K562 (cell line): ENCODE measurements around the gene NEK4. TPM values are rescaled to one million over a fixed set of nuclear protein-coding genes. Genes with fewer than 3 reads are reported as not detected.
"Not testable (repeated sequence)": the region's sequence is repeated elsewhere in the genome, so short reads cannot be mapped to it uniquely, and the experiment has no call there.

ENCODE experiments used
- ATAC-seq: fragments of 200-7000 bp; cut with Tn5 transposase; 3 replicates; pipeline ENCODE4 v1.9.1; 2020; ENCODE audit warnings: moderate library complexity
- BruUV-seq: library from RNA; stranded (reverse); fragments of 400-500 nt; replicated peaks from 2 replicates; lab custom pipeline; 2021; lab: Mats Ljungman, UMichigan
- CTCF ChIA-PET: fragments of 300-600 bp; formaldehyde crosslinking; extraction: SDS; loops from one replicate; lab custom pipeline; 2021; ENCODE audit warnings: low intra/inter-chr PET ratio; lab: Yijun Ruan, JAX
- POLR2A ChIA-PET: fragments of 300-600, 350-650 bp; sonication (Branson Sonifier 250); formaldehyde crosslinking; extraction: SDS; loops from one replicate; lab custom pipeline; 2021; ENCODE audit warnings: antibody characterized with exemption, inconsistent platforms; lab: Yijun Ruan, JAX
- DNase-seq, 4 experiments: peaks; one replicate each; pipeline versions ENCODE4 v3.0.0 to v3.0.0-alpha.2; 2011 to 2018; ENCODE audit warnings: low spot score in 3 of 4, mixed read lengths in 3 of 4; ENCODE audit errors: extremely low read depth in 1 of 4
- FAIRE-seq: peaks from 2 replicates; lab custom pipeline; 2011; peaks lifted over from hg19 to GRCh38; lab: Jason Lieb, UNC
- H2AFZ ChIP-seq: 2 replicates; pipeline ENCODE4 v1.6.0; 2011; ENCODE audit warnings: low read depth, low read length, control low read depth, inconsistent platforms
- H3K27ac ChIP-seq: fragments of 200-600 bp; 3 replicates; pipeline ENCODE4 v1.8.0; 2011; ENCODE audit warnings: low read depth, mild to moderate bottlenecking, control low read depth, inconsistent platforms, low read length, moderate library complexity, mixed read lengths; ENCODE audit errors: extremely low read depth
- H3K27me3 ChIP-seq, 2 experiments: fragments of 300-600 bp in 1 of 2; 2 replicates in 1 of 2; 3 replicates in 1 of 2; pipeline versions ENCODE4 v1.6.0 to v1.8.0; 2011; ENCODE audit warnings: inconsistent platforms in 2 of 2, low read length in 2 of 2, mild to moderate bottlenecking in 1 of 2, mixed read lengths in 1 of 2, moderate library complexity in 1 of 2; ENCODE audit not compliant: control insufficient read depth in 2 of 2, insufficient read depth in 2 of 2
- H3K36me3 ChIP-seq: fragments of 300-600 bp; 3 replicates; pipeline ENCODE4 v1.8.0; 2011; ENCODE audit warnings: mild to moderate bottlenecking, low read length, inconsistent platforms; ENCODE audit not compliant: control insufficient read depth, insufficient read depth
- H3K4me1 ChIP-seq, 2 experiments: fragments of 200-600 bp in 1 of 2; replicated peaks in 1 of 2; 2 replicates in 1 of 2; 3 replicates in 1 of 2; pipeline versions ENCODE4 v1.5.1 to v1.8.0; 2011; ENCODE audit warnings: inconsistent platforms in 2 of 2, low read length in 2 of 2, mild to moderate bottlenecking in 1 of 2, mixed read lengths in 1 of 2, moderate library complexity in 1 of 2; ENCODE audit not compliant: control insufficient read depth in 2 of 2, insufficient read depth in 2 of 2
- H3K4me2 ChIP-seq: 2 replicates; pipeline ENCODE4 v1.6.1; 2011; ENCODE audit warnings: low read length, control low read depth, inconsistent platforms, mixed read lengths; ENCODE audit not compliant: insufficient read depth
- H3K4me3 ChIP-seq: fragments of 200-600 bp; sonication (generic), shearing (Covaris generic); 2 replicates; pipeline ENCODE4 v1.5.1; 2016; ENCODE audit warnings: control low read depth, inconsistent platforms
- H3K79me2 ChIP-seq: fragments of 200-600 bp; 3 replicates; pipeline ENCODE4 v1.8.0; 2011; ENCODE audit warnings: low read length, inconsistent platforms; ENCODE audit not compliant: control insufficient read depth, insufficient read depth
- H3K9ac ChIP-seq, 2 experiments: 2 replicates each; pipeline versions ENCODE4 v1.6.0 to v1.6.1; 2011; ENCODE audit warnings: low read depth in 2 of 2, low read length in 2 of 2, control low read depth in 1 of 2, inconsistent platforms in 1 of 2, mild to moderate bottlenecking in 1 of 2, mixed read lengths in 1 of 2; ENCODE audit not compliant: insufficient read depth in 1 of 2
- H3K9me1 ChIP-seq: one replicate; pipeline ENCODE4 v1.6.0; 2011; ENCODE audit warnings: inconsistent platforms, mild to moderate bottlenecking, low read length, moderate library complexity; ENCODE audit not compliant: control insufficient read depth, insufficient read depth
- H3K9me3 ChIP-seq: replicated peaks from 2 replicates; pipeline ENCODE4 v1.5.1; 2011; ENCODE audit warnings: low read depth, low read length, inconsistent platforms; ENCODE audit not compliant: control insufficient read depth, insufficient read depth
- H4K20me1 ChIP-seq: replicated peaks from 2 replicates; pipeline ENCODE4 v1.6.1; 2011; ENCODE audit warnings: low read length, inconsistent platforms, mixed read lengths; ENCODE audit not compliant: control insufficient read depth, insufficient read depth
- DACH1 ChIP-seq: fragments of 450-650 bp; IDR thresholded peaks from 2 replicates; pipeline ENCODE4 v1.6.1; 2018; ENCODE audit not compliant: partially characterized antibody
- ETV1 ChIP-seq: fragments of 450-650 bp; conservative IDR thresholded peaks from 2 replicates; pipeline ENCODE4 v1.6.1; 2016; ENCODE audit warnings: missing genetic modification characterization, control low read depth, low read depth, missing compliant biosample characterization
- MCM5 ChIP-seq: fragments of 450-650 bp; IDR thresholded peaks from 2 replicates; pipeline ENCODE4 v1.6.1; 2016; ENCODE audit warnings: low read depth
- MECOM ChIP-seq: fragments of 250-450 bp; sonication (Bioruptor Pico); IDR thresholded peaks from 2 replicates; pipeline ENCODE4 v1.8.0; 2022; ENCODE audit warnings: inconsistent platforms
- NFIX ChIP-seq: fragments of 250-450 bp; sonication (Bioruptor Pico); IDR thresholded peaks from 2 replicates; pipeline ENCODE4 v1.4.0; 2020; ENCODE audit warnings: low read depth, mild to moderate bottlenecking, moderate library complexity
- NR2C2 ChIP-seq, 2 experiments: fragments of 200-800 bp in 1 of 2; sonication (Bioruptor generic) in 1 of 2; sonication (generic) in 1 of 2; formaldehyde crosslinking in 1 of 2; IDR thresholded peaks; 2 replicates each; pipeline versions ENCODE4 v1.6.1 to v1.8.0; 2016 to 2022; ENCODE audit warnings: mild to moderate bottlenecking in 1 of 2, missing compliant biosample characterization in 1 of 2, missing genetic modification characterization in 1 of 2, missing genetic modification reagents in 1 of 2
- NR4A1 ChIP-seq, 2 experiments: fragments of 250-450 bp in 1 of 2; fragments of 450-650 bp in 1 of 2; sonication (Bioruptor Pico) in 1 of 2; IDR thresholded peaks; 2 replicates each; pipeline versions ENCODE4 v1.4.0 to v1.6.1; 2016 to 2020; ENCODE audit warnings: mild to moderate bottlenecking in 2 of 2, missing compliant biosample characterization in 1 of 2, missing genetic modification characterization in 1 of 2, moderate library complexity in 1 of 2
- POLR2A ChIP-seq: fragments of 450-650 bp; conservative IDR thresholded peaks from 2 replicates; pipeline ENCODE4 v1.6.1; 2016
- SETDB1 ChIP-seq: IDR thresholded peaks from one replicate; pipeline ENCODE4 v1.6.1; 2012; ENCODE audit warnings: low read length, control low read depth, inconsistent platforms
- WGBS: fragments of 100-300 bp; shearing (Covaris generic); methylation state at CpG from one replicate; pipeline ENCODE4 v1.1.6; 2016; ENCODE audit warnings: low coverage, mixed read lengths; ENCODE audit not compliant: insufficient coverage; ENCODE audit errors: missing lambda C conversion rate; 5-methylcytosine and 5-hydroxymethylcytosine counted together
- in situ Hi-C: fragments of 300-500 bp; cut with MboI; formaldehyde crosslinking; loops from 4 replicates; pipeline ENCODE4 v1.15.0; 2018; ENCODE audit warnings: inconsistent platforms, mixed read lengths
- intact Hi-C: fragments of 100-400 bp; cut with micrococcal nuclease; formaldehyde crosslinking; loops from 2 replicates; pipeline ENCODE4 v1.14.2; 2022
- polyA plus RNA-seq, 8 experiments: library from polyadenylated mRNA; depleted of rRNA in 4 of 8; stranded (reverse) in 5 of 8; unstranded in 3 of 8; fragments of >200 nt; fragmentation: Nextera tagmentation in 2 of 8; fragmentation: Illumina TruSeq in 1 of 8; extraction: Ambion mirVana in 2 of 8; extraction: Trizol in 1 of 8; gene quantifications; 2 replicates each; pipeline versions ENCODE4 v1.2.1 to v1.2.3, GENCODE V29; 2011 to 2014; ENCODE audit warnings: inconsistent platforms in 1 of 8, missing spikeins in 1 of 8
- total RNA-seq, 7 experiments: library from RNA; depleted of rRNA in 6 of 7; stranded (reverse); fragments of >200 nt in 6 of 7; fragmentation: Illumina TruSeq in 2 of 7; extraction: Trizol in 2 of 7; gene quantifications; 2 replicates each; pipeline versions ENCODE4 v1.2.1 to v1.2.3, GENCODE V29; 2011 to 2021; ENCODE audit warnings: low replicate concordance in 1 of 7

Gene NEK4
- total and polyA plus RNA-seq, 9 of the 15 experiments (the other 6 are each of a cell fraction or from before 2014, with no cell fraction given) = 5.8 to 23.1 (median 16.6) TPM

- intact Hi-C loops, H2AFZ ChIP-seq, DNase-seq, H3K9ac ChIP-seq, H3K9me3 ChIP-seq, H3K9me1 ChIP-seq, H3K4me1 ChIP-seq, H3K4me2 ChIP-seq, in situ Hi-C loops, H3K4me3 ChIP-seq, H3K36me3 ChIP-seq, POLR2A ChIA-PET, H3K27ac ChIP-seq, CTCF ChIA-PET, ATAC-seq, FAIRE-seq, H3K79me2 ChIP-seq, BruUV-seq, H4K20me1 ChIP-seq: not testable (repeated sequence)
- peaks cover 0 to 10% of the 10 kb centered on the region in 2 experiments; a peak in 1 of 5 replicates for H3K27me3 ChIP-seq
- WGBS = 35% methylated on average over 4 of the region's 6 CpGs
Measured at GRCh38 chr3:52776486-52776885, 5.7 kb upstream of the NEK4 start.

- Histone ChIP-seq H3K9me3 (no peaks in the 10 kb centered on the region), H2AFZ (peak overlapping the region; percentile 70), H3K79me2 (no peaks in the 10 kb centered on the region), H3K4me3 (no peak overlapping the region), H3K27ac (no peak overlapping the region), H3K9ac (no peak overlapping the region; a peak in 1 of 4 replicates), H3K36me3 (no peaks in the 10 kb centered on the region), H3K9me1 (no peaks in the 10 kb centered on the region), H3K4me2 (no peak overlapping the region), H3K27me3 (peaks cover 0 to 10% of the 10 kb centered on the region in 2 experiments; a peak in 1 of 5 replicates), H3K4me1 (peaks cover 0 to 4% of the 10 kb centered on the region in 2 experiments; a peak in 2 of 5 replicates), H4K20me1 (no peaks in the 10 kb centered on the region)
- BruUV-seq = no TSS peak
- ChIA-PET POLR2A (interaction anchor here (0.6 kb wide), 1 partner anchor 312 kb away, joined by 3 read pairs; no protein-coding TSS in a partner anchor), CTCF (no interaction called here)
- no peak for FAIRE-seq
- no peak for DNase-seq
- TF ChIP-seq NR2C2 (CRISPR knock-in tag; IDR thresholded peaks at IDR 0.05) (no peak), NR2C2 (tag; IDR thresholded peaks at IDR 0.05) (no peak), SETDB1 (no peak), NR4A1 (CRISPR knock-in tag; IDR thresholded peaks at IDR 0.05) (no peak), NR4A1 (tag; IDR thresholded peaks at IDR 0.05) (no peak), DACH1 (no peak), POLR2A (no peak), MECOM (CRISPR knock-in tag) (no peak), MCM5 (no peak), NFIX (CRISPR knock-in tag) (no peak), ETV1 (no peak)
- intact Hi-C loops = no loop called here
- WGBS = 23% methylated on average over 7 of the region's 8 CpGs
- ATAC-seq = peak; percentile 30; the same call in 1 of the 3 replicates
- in situ Hi-C loops = no loop called here
Measured at GRCh38 chr3:52775877-52776276, 5.1 kb upstream of the NEK4 start.
